ENCODE data around the gene SRPX2.

SRPX2 gene

GRCh38 chrX:100672966-100673365, 29.0 kb downstream of the SRPX2 start:
- no peak overlapping the region for H3K4me3 ChIP-seq (ENCODE audit: low read depth, low read length)
- H3K36me3 ChIP-seq (ENCODE audit: control insufficient read depth in 2 of 2, insufficient read depth in 1 of 2, low read length in 2 of 2) = peaks cover 0 to 30% of the 10 kb centered on the region in 2 experiments; a peak in 1 of 3 replicates
- ChIA-PET POLR2A (no interaction called here), CTCF (interaction anchor here (1.1 to 21.6 kb wide), 8 partner anchors 8 to 209 kb away, joined by 4 to 540 read pairs (median 18); no protein-coding TSS in a partner anchor)
- H3K4me1 ChIP-seq (ENCODE audit: control insufficient read depth, insufficient read depth, low read length) = no peaks in the 10 kb centered on the region
- H3K9me3 ChIP-seq (ENCODE audit: control insufficient read depth, insufficient read depth, low read depth, low read length) = no peaks in the 10 kb centered on the region
- H3K27ac ChIP-seq (ENCODE audit: extremely low read depth, low read depth, low read length) = no peak overlapping the region
- no peak for TF ChIP-seq ZNF510 (tag by site-specific recombination; IDR thresholded peaks at IDR 0.05; ENCODE audit: insufficient replicate concordance)
- TF ChIP-seq ZSCAN30 (tag by site-specific recombination; IDR thresholded peaks at IDR 0.05) = no peak
- no peak for TF ChIP-seq ZNF777 (tag by site-specific recombination; IDR thresholded peaks at IDR 0.05; ENCODE audit: borderline replicate concordance)
- TF ChIP-seq KLF10 (tag by site-specific recombination; IDR thresholded peaks at IDR 0.05) = no peak
- TF ChIP-seq TCF7L2 (IDR thresholded peaks at IDR 0.05; ENCODE audit: borderline replicate concordance, low read depth, low read length) = no peak
- TF ChIP-seq PBX3 (CRISPR knock-in tag; IDR thresholded peaks at IDR 0.05) = no peak
- TF ChIP-seq GLIS1 (tag by site-specific recombination; IDR thresholded peaks at IDR 0.05) = no peak
- no peak for TF ChIP-seq ZNF239 (tag by site-specific recombination; IDR thresholded peaks at IDR 0.05)
- no peak for TF ChIP-seq ZNF555 (tag by site-specific recombination; conservative IDR thresholded peaks at IDR 0.05)
- no peak for TF ChIP-seq ZNF639 (tag by site-specific recombination; IDR thresholded peaks at IDR 0.05)
- TF ChIP-seq IKZF3 (tag by site-specific recombination; IDR thresholded peaks at IDR 0.05) = no peak
- no peak for TF ChIP-seq ELK4 (IDR thresholded peaks at IDR 0.05; ENCODE audit: borderline replicate concordance, low read depth, low read length)

GRCh38 chrX:100673397-100673953, 29.5 kb downstream of the SRPX2 start:
- CTCF ChIA-PET = interaction anchor here (0.6 to 21.6 kb wide), 4 partner anchors 13 to 93 kb away, joined by 4 to 540 read pairs (median 74); no protein-coding TSS in a partner anchor

More at GRCh38 chrX:100673397-100673953, 29.5 kb downstream of the SRPX2 start:
- POLR2A ChIA-PET = no interaction called here
- no peak for TF ChIP-seq ZNF341 (tag by site-specific recombination; IDR thresholded peaks at IDR 0.05; ENCODE audit: low read depth)
- TF ChIP-seq ZNF473 (tag by site-specific recombination; IDR thresholded peaks at IDR 0.05) = no peak
- TF ChIP-seq ZNF184 (tag by site-specific recombination; IDR thresholded peaks at IDR 0.05) = no peak
- TF ChIP-seq ZNF155 (tag by site-specific recombination; IDR thresholded peaks at IDR 0.05) = no peak
- TF ChIP-seq GLIS1 (tag by site-specific recombination; IDR thresholded peaks at IDR 0.05) = no peak
- no peak for TF ChIP-seq ZNF2 (tag by site-specific recombination; IDR thresholded peaks at IDR 0.05)
- TF ChIP-seq ZNF354C (tag by site-specific recombination; IDR thresholded peaks at IDR 0.05; ENCODE audit: borderline replicate concordance, low read depth) = no peak
- TF ChIP-seq KLF9 (tag by site-specific recombination; IDR thresholded peaks at IDR 0.05; ENCODE audit: low read depth) = no peak
- TF ChIP-seq ZNF639 (tag by site-specific recombination; IDR thresholded peaks at IDR 0.05) = no peak
- no peak for TF ChIP-seq AEBP2 (tag by site-specific recombination; IDR thresholded peaks at IDR 0.05; ENCODE audit: borderline replicate concordance)
- no peak for TF ChIP-seq ZNF623 (tag by site-specific recombination; IDR thresholded peaks at IDR 0.05)
- TF ChIP-seq ZNF701 (tag by site-specific recombination; IDR thresholded peaks at IDR 0.05) = no peak
- no peak for TF ChIP-seq ZIC2 (tag by site-specific recombination; IDR thresholded peaks at IDR 0.05)
- no peak for TF ChIP-seq OVOL3 (tag by site-specific recombination; IDR thresholded peaks at IDR 0.05)
- TF ChIP-seq ZNF174 (tag by site-specific recombination; IDR thresholded peaks at IDR 0.05) = no peak
- no peak for TF ChIP-seq ZNF654 (tag by site-specific recombination; IDR thresholded peaks at IDR 0.05; ENCODE audit: low read depth)
- Histone ChIP-seq H3K27ac (ENCODE audit: extremely low read depth, low read depth, low read length) (no peak overlapping the region), H3K9me3 (ENCODE audit: control insufficient read depth, insufficient read depth, low read depth, low read length) (no peaks in the 10 kb centered on the region), H3K4me3 (ENCODE audit: low read depth, low read length) (no peak overlapping the region), H3K4me1 (ENCODE audit: control insufficient read depth, insufficient read depth, low read length) (no peaks in the 10 kb centered on the region), H3K36me3 (ENCODE audit: control insufficient read depth in 2 of 2, insufficient read depth in 1 of 2, low read length in 2 of 2) (peaks cover 0 to 30% of the 10 kb centered on the region in 2 experiments; a peak in 1 of 3 replicates)

All from HEK293 (cell line).